ENCODE data around the gene RCSD1. TPM values are rescaled to one million over a fixed set of nuclear protein-coding genes. Genes with fewer than 3 reads are reported as not detected.

The RCSD1 gene
- total and polyA plus RNA-seq, 3 donors from 2014 or later, result 13.8 to 24.7 (median 14.1) TPM

DNA sequence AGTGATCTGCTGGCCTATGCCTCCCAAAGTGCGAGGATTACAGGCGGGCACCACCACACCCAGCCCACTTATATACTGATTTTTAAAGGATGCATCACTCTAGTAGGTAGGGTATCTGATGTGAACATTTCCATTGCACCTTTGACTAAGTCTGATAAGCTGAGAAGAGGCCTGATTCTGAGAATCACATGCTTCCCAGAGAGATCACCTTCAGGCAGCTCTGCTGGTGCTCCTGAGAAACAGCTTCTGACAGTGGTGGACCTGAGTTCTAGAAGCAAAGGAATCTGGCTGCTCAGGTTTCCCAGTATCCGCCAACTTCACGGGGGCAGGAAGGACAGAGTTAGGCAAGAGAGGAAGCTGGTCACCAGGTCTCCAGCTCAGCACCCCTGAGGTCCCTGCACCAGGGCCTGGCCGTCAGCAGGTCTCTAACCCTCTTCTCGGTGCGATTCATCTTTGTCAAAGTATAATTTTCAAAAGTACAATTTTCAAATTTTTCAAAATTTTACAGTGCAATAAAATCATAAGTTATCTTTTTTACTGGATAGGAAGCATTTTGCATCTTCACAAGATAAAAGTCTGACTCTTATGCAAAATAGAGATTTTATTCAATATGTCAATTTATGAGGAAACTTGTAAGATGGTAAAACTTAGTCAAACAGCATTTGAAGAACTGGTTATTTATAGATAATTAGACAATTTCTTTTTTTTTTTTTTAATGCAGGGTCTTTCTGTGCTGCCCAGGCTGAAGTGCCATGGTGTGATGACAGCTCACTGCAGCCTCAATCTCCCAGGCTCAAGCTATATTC, 65.9 kb downstream of the RCSD1 start:
- TF ChIP-seq, protein P1, sequence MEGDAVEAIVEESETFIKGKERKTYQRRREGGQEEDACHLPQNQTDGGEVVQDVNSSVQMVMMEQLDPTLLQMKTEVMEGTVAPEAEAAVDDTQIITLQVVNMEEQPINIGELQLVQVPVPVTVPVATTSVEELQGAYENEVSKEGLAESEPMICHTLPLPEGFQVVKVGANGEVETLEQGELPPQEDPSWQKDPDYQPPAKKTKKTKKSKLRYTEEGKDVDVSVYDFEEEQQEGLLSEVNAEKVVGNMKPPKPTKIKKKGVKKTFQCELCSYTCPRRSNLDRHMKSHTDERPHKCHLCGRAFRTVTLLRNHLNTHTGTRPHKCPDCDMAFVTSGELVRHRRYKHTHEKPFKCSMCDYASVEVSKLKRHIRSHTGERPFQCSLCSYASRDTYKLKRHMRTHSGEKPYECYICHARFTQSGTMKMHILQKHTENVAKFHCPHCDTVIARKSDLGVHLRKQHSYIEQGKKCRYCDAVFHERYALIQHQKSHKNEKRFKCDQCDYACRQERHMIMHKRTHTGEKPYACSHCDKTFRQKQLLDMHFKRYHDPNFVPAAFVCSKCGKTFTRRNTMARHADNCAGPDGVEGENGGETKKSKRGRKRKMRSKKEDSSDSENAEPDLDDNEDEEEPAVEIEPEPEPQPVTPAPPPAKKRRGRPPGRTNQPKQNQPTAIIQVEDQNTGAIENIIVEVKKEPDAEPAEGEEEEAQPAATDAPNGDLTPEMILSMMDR (IDR thresholded peaks at IDR 0.05), result no peak
- TF ChIP-seq POLR2A (IDR thresholded peaks at IDR 0.05), result no peak
- intact Hi-C loops (cut with DNase I; ENCODE audit: low total_unique reads), result no loop called here
- no peaks in the 10 kb centered on the region for H3K4me1 ChIP-seq
- no peaks in the 10 kb centered on the region for H3K9me3 ChIP-seq
- H3K36me3 ChIP-seq (ENCODE audit: low read depth, missing control alignments), result no peaks in the 10 kb centered on the region
- H3K4me3 ChIP-seq, result no peak overlapping the region
- no peaks in the 10 kb centered on the region for H3K27me3 ChIP-seq
- no peak for DNase-seq
- 94 to 97% methylated on average over 7 of the region's 7 CpGs for WGBS, 2 donors
- no peak overlapping the region for H3K27ac ChIP-seq

DNA sequence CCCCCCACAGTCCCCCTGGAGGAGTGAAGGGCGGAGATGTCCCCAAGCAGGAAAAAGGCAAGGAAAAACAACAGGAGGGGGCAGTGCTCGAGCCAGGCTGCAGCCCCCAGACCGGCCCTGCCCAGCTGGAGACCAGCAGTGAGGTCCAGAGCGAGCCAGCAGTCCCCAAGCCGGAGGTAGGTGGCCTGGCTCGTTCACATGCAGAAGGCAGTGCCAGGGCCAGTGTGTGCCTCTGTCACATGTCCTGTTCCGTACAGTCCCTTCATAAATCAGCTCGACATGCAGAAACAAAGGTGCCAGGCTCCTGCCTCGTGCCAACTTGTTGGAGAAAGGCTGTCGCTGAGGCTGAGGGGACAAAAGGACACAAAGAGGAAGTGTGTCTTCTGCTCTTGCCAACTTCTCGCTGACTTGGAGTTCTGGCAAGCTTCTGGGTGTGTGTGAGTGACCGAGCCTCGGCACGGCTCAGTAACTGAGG, 67.7 kb downstream of the RCSD1 start:
- no peaks in the 10 kb centered on the region for H3K4me1 ChIP-seq
- no peak for TF ChIP-seq POLR2A (IDR thresholded peaks at IDR 0.05)
- TF ChIP-seq, protein P1 (IDR thresholded peaks at IDR 0.05), result no peak
- H3K36me3 ChIP-seq (ENCODE audit: low read depth, missing control alignments), result no peaks in the 10 kb centered on the region
- DNase-seq, result peak; percentile 38
- 67 to 83% methylated on average over 7 to 14 of the region's 14 CpGs for WGBS, 2 donors
- no peak overlapping the region for H3K4me3 ChIP-seq
- intact Hi-C loops (cut with DNase I; ENCODE audit: low total_unique reads), result no loop called here
- no peak overlapping the region for H3K27ac ChIP-seq
- H3K9me3 ChIP-seq, result no peaks in the 10 kb centered on the region
- no peaks in the 10 kb centered on the region for H3K27me3 ChIP-seq

DNA sequence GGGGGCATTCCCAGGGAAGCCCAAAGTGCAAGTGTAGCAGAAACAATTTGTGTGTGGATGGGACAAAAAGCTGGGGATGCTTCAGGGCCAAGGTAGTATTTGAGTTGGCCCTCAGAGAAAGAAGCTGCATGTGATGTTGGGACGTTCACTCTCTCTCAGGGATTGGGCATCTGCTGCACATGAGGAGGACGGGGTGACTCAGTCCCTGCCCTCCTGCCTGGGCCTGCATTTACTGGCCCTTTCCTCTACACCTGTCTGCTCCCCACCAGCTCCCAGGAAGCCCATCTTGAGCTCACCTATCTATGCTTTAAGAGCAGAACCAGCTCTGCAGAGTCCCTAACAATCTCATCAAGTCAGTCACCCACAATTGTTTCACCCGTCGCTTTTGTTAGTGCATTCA, 68.3 kb downstream of the RCSD1 start:
- TF ChIP-seq POLR2A (IDR thresholded peaks at IDR 0.05), result no peak
- TF ChIP-seq, protein P1 (IDR thresholded peaks at IDR 0.05), result no peak
- no peaks in the 10 kb centered on the region for H3K9me3 ChIP-seq
- whole genome bisulfite sequencing, 2 donors, result 81 to 82% methylated on average over 4 of the region's 4 CpGs
- no peak overlapping the region for H3K27ac ChIP-seq
- intact Hi-C loops (cut with DNase I; ENCODE audit: low total_unique reads), result no loop called here
- H3K4me1 ChIP-seq, result no peaks in the 10 kb centered on the region
- H3K27me3 ChIP-seq, result no peaks in the 10 kb centered on the region
- no peak overlapping the region for H3K4me3 ChIP-seq
- no peak for DNase-seq
- H3K36me3 ChIP-seq (ENCODE audit: low read depth, missing control alignments), result no peaks in the 10 kb centered on the region

GRCh38 chr1:167701510-167701909, 71.5 kb downstream of the RCSD1 start:
- intact Hi-C loops (cut with DNase I; ENCODE audit: low total_unique reads), result no loop called here
- Histone ChIP-seq H3K27ac (no peak overlapping the region), H3K4me1 (no peaks in the 10 kb centered on the region), H3K27me3 (no peaks in the 10 kb centered on the region), H3K4me3 (no peak overlapping the region), H3K9me3 (no peaks in the 10 kb centered on the region), H3K36me3 (ENCODE audit: low read depth, missing control alignments) (no peaks in the 10 kb centered on the region)
- 33% methylated on average over 1 of the region's 1 CpG for WGBS, 2 donors
- DNase-seq, result no peak
- TF ChIP-seq, protein P1 (IDR thresholded peaks at IDR 0.05), result no peak
- no peak for TF ChIP-seq POLR2A (IDR thresholded peaks at IDR 0.05)

GRCh38 chr1:167703557-167703956, 73.5 kb downstream of the RCSD1 start:
- DNase-seq, result no peak
- Histone ChIP-seq H3K36me3 (ENCODE audit: low read depth, missing control alignments) (no peaks in the 10 kb centered on the region), H3K9me3 (no peaks in the 10 kb centered on the region), H3K4me1 (no peaks in the 10 kb centered on the region), H3K4me3 (no peak overlapping the region), H3K27me3 (no peaks in the 10 kb centered on the region), H3K27ac (no peak overlapping the region)
- intact Hi-C loops (cut with DNase I; ENCODE audit: low total_unique reads), result no loop called here
- WGBS, 2 donors, result 86 to 95% methylated on average over 1 of the region's 1 CpG
- TF ChIP-seq POLR2A (IDR thresholded peaks at IDR 0.05), result no peak
- TF ChIP-seq, protein P1 (IDR thresholded peaks at IDR 0.05), result no peak

All from testis (tissue), 3 donors.